Measurements from ENCODE around the gene KDM4C.

The KDM4C gene

GRCh38 chr9:6925836-6926235 lies 168.1 kb downstream of the KDM4C start:
- TF ChIP-seq, protein P1, sequence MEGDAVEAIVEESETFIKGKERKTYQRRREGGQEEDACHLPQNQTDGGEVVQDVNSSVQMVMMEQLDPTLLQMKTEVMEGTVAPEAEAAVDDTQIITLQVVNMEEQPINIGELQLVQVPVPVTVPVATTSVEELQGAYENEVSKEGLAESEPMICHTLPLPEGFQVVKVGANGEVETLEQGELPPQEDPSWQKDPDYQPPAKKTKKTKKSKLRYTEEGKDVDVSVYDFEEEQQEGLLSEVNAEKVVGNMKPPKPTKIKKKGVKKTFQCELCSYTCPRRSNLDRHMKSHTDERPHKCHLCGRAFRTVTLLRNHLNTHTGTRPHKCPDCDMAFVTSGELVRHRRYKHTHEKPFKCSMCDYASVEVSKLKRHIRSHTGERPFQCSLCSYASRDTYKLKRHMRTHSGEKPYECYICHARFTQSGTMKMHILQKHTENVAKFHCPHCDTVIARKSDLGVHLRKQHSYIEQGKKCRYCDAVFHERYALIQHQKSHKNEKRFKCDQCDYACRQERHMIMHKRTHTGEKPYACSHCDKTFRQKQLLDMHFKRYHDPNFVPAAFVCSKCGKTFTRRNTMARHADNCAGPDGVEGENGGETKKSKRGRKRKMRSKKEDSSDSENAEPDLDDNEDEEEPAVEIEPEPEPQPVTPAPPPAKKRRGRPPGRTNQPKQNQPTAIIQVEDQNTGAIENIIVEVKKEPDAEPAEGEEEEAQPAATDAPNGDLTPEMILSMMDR (IDR thresholded peaks at IDR 0.05) = no peak
- no peak overlapping the region for H3K4me3 ChIP-seq
- intact Hi-C loops (cut with DNase I; ENCODE audit: low total_unique reads) = no loop called here
- H3K9me3 ChIP-seq = no peaks in the 10 kb centered on the region
- H3K27me3 ChIP-seq = no peaks in the 10 kb centered on the region
- H3K4me1 ChIP-seq = no peaks in the 10 kb centered on the region
- peaks cover 0 to 4% (median 0%) of the 10 kb centered on the region in 3 donors for H3K36me3 ChIP-seq
- H3K27ac ChIP-seq = no peak overlapping the region
- no peak for DNase-seq

GRCh38 chr9:6926436-6926835 lies 168.7 kb downstream of the KDM4C start:
- DNase-seq = no peak
- TF ChIP-seq, protein P1 (IDR thresholded peaks at IDR 0.05) = no peak
- intact Hi-C loops (cut with DNase I; ENCODE audit: low total_unique reads) = no loop called here

DNA sequence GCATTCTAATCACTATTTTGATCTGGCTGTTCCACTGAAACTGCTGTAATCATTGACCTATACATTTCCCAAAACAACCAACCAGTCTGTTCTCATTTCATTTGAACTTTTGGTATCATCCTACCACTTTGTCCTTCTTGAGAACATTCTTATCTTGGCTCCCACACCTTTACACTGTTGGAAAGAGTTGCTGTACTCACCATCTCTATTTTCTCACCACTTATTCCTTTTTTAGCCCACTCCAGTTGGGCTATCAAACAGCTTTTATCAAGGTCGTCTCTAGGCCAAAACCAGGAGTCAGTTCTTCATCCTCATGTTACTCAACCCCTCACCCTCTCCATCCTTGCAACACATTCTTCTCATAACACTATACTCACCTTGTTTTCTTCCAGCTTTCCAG lies 170.1 kb downstream of the KDM4C start:
- Histone ChIP-seq H3K27ac (no peak overlapping the region), H3K4me3 (no peak overlapping the region), H3K4me1 (peaks cover 0 to 12% (median 0%) of the 10 kb centered on the region in 4 donors), H3K9me3 (no peaks in the 10 kb centered on the region), H3K36me3 (no peaks in the 10 kb centered on the region), H3K27me3 (no peaks in the 10 kb centered on the region)
- DNase-seq = no peak
- intact Hi-C loops (cut with DNase I; ENCODE audit: low total_unique reads) = no loop called here
- TF ChIP-seq, protein P1 (IDR thresholded peaks at IDR 0.05) = no peak

More at GRCh38 chr9:6926436-6926835, 168.7 kb downstream of the KDM4C start:
- Histone ChIP-seq H3K4me3 (no peak overlapping the region), H3K27me3 (no peaks in the 10 kb centered on the region), H3K9me3 (no peaks in the 10 kb centered on the region), H3K4me1 (no peaks in the 10 kb centered on the region), H3K27ac (no peak overlapping the region), H3K36me3 (peaks cover 0 to 1% (median 0%) of the 10 kb centered on the region in 3 donors)

DNA sequence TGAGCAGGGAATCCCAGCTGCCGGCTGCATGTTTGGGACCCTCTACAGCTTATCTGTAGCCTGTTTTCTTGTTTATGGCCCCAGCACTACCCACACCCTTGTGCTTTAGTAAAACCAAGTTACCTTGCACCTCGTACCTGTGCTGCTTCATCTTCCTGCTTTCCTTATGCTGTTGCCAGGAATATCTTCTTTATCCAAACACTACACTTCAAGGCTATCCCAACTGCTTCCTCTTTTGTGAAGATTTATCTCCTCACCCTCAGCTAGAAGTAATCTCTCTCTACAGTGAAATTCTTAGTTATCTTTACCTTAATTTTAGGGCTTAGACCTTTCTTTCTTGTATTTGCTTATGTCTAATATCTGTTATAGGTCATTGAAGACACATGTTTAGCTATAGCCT lies 171.1 kb downstream of the KDM4C start:
- H3K27ac ChIP-seq = no peak overlapping the region
- intact Hi-C loops (cut with DNase I; ENCODE audit: low total_unique reads) = no loop called here
- H3K4me3 ChIP-seq = no peak overlapping the region
- no peak for DNase-seq
- no peaks in the 10 kb centered on the region for H3K36me3 ChIP-seq
- TF ChIP-seq, protein P1 (IDR thresholded peaks at IDR 0.05) = no peak
- no peaks in the 10 kb centered on the region for H3K27me3 ChIP-seq
- peaks cover 0 to 13% (median 0%) of the 10 kb centered on the region in 4 donors for H3K4me1 ChIP-seq
- no peaks in the 10 kb centered on the region for H3K9me3 ChIP-seq

DNA sequence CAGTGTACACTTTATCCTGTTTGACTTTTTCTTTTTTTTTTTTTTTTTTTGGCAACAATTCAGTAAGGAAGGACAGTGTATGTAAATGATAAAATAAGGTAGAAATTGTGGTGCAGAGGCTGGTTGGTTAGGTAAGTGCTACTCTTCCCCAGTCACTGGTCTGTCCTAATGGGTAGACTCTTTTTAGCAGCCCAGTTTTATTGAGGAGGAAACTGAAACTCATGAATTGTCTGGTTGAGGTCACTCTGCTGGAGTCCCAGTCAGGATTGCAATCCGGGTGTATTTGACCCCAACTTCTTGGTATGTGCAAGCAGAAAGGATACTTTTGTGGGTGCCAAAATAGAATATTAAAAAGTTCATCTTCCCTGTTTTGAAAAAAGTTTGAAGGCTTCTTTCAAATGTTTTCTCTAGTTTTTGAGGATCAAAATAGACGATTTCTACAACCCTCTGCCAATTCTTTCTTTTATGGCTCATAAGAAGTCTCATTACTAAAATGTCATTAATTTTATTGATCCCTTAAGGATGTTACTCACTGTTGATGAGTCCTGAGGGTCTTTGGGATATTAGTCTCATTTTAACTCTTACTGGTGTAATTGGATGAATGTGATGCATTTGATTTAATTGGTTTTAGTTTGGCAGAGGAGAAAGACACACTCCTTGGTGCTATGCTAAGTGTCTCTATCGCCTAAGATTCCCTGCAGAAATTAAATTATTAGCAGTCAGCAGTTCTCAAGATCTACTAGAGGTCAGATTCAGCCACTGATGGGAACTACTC lies 171.9 kb downstream of the KDM4C start:
- TF ChIP-seq, protein P1 (IDR thresholded peaks at IDR 0.05) = no peak
- H3K27me3 ChIP-seq = no peaks in the 10 kb centered on the region
- no peaks in the 10 kb centered on the region for H3K36me3 ChIP-seq
- H3K4me3 ChIP-seq = no peak overlapping the region
- DNase-seq = no peak
- intact Hi-C loops (cut with DNase I; ENCODE audit: low total_unique reads) = no loop called here
- H3K27ac ChIP-seq = no peak overlapping the region
- H3K9me3 ChIP-seq = no peaks in the 10 kb centered on the region
- H3K4me1 ChIP-seq = peaks cover 0 to 13% (median 0%) of the 10 kb centered on the region in 4 donors
